Left lung (tissue), 10 donors: ENCODE measurements around the gene TMEM108. TPM values are rescaled to one million over a fixed set of nuclear protein-coding genes. Genes with fewer than 3 reads are reported as not detected.

Source experiments
- ATAC-seq: fragments of 200-7000 bp; cut with Tn5 transposase; one replicate; pipeline ENCODE4 v1.9.1; 2020; ENCODE audit warnings: moderate library complexity
- DNase-seq, 4 donors: peaks; one replicate each; pipeline ENCODE4 v3.0.0-alpha.2; 2013 to 2020
- H3K27ac ChIP-seq, 2 donors: fragments of 200-600 bp; sonication (generic) in 1 of 2; one replicate each; pipeline versions ENCODE4 v1.5.0 to v1.8.0; 2020 to 2021
- H3K27me3 ChIP-seq, 2 donors: fragments of 200-600 bp; sonication (generic) in 1 of 2; one replicate each; pipeline versions ENCODE4 v1.5.0 to v1.8.0; 2020 to 2021
- H3K36me3 ChIP-seq, 2 donors: fragments of 200-600 bp; sonication (generic) in 1 of 2; one replicate each; pipeline versions ENCODE4 v1.5.0 to v1.8.0; 2020 to 2021
- H3K4me1 ChIP-seq, 2 donors: fragments of 200-600 bp; one replicate each; pipeline ENCODE4 v1.8.0; 2021
- H3K4me3 ChIP-seq, 2 donors: fragments of 200-600 bp; sonication (generic) in 1 of 2; one replicate each; pipeline versions ENCODE4 v1.5.0 to v1.8.0; 2020 to 2021; ENCODE audit warnings: mild to moderate bottlenecking in 1 of 2
- H3K9me3 ChIP-seq, 2 donors: fragments of 200-600 bp; sonication (generic) in 1 of 2; one replicate each; pipeline versions ENCODE4 v1.5.0 to v1.8.0; 2020 to 2021
- intact Hi-C, 2 donors: fragments of 100-400 bp; cut with DNase I; formaldehyde crosslinking; loops; one replicate each; pipeline versions ENCODE4 v1.11.2 to v1.14.2; 2022
- polyA plus RNA-seq, 6 donors: library from polyadenylated mRNA; unstranded; fragments of 120-200 nt; gene quantifications; one replicate each; pipeline ENCODE4 v1.2.1, GENCODE V29; 2013; ENCODE audit not compliant: insufficient read length in 6 of 6
- total RNA-seq, 2 donors: library from RNA; stranded (reverse); fragmentation: NEBNext Ultra II Directional; extraction: Animal tissue kit (Norgen Biotek cat#: 25700); gene quantifications; one replicate each; pipeline ENCODE4 v1.2.1, GENCODE V29; 2021
- TF ChIP-seq, protein P1 (sequence below), 2 donors: fragments of 200-600 bp; sonication (generic) in 1 of 2; IDR thresholded peaks; one replicate each; pipeline versions ENCODE4 v1.5.0 to v1.8.0; 2021; ENCODE audit warnings: antibody characterized with exemption in 2 of 2
- donor health status: DM: no; HTN: yes; CAD: no.
- donor health status: DM: no; HTN: no; CAD: no.

Gene TMEM108
- total and polyA plus RNA-seq, 8 donors, result 18.5 to 58.8 (median 43.7) TPM

DNA sequence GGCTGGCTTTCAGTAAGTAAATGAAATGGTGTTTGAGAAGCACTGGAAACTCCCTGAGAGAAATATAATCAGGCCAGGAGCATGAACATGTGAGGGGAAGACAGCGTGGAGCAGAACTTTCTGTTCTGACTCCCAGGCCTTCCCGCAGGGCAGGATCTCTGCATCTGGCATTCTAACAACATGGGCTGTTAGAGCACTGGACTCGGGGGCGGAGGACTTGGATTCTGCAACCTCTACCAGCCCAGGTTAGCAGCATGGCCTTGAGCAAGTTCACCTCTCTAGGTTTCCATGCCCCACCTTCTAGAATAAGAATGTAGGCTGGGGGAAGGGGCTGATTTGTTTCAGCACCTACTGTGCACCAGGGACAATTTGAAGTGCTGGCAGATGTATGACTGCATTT is 349.1 kb downstream of the TMEM108 start:
- TF ChIP-seq, protein P1, sequence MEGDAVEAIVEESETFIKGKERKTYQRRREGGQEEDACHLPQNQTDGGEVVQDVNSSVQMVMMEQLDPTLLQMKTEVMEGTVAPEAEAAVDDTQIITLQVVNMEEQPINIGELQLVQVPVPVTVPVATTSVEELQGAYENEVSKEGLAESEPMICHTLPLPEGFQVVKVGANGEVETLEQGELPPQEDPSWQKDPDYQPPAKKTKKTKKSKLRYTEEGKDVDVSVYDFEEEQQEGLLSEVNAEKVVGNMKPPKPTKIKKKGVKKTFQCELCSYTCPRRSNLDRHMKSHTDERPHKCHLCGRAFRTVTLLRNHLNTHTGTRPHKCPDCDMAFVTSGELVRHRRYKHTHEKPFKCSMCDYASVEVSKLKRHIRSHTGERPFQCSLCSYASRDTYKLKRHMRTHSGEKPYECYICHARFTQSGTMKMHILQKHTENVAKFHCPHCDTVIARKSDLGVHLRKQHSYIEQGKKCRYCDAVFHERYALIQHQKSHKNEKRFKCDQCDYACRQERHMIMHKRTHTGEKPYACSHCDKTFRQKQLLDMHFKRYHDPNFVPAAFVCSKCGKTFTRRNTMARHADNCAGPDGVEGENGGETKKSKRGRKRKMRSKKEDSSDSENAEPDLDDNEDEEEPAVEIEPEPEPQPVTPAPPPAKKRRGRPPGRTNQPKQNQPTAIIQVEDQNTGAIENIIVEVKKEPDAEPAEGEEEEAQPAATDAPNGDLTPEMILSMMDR (IDR thresholded peaks at IDR 0.05), result no peak
- Histone ChIP-seq H3K36me3 (no peaks in the 10 kb centered on the region), H3K27ac (no peak overlapping the region), H3K4me3 (no peak overlapping the region), H3K27me3 (no peaks in the 10 kb centered on the region), H3K9me3 (no peaks in the 10 kb centered on the region), H3K4me1 (peaks cover 0 to 10% of the 10 kb centered on the region in 2 donors)
- no peak for ATAC-seq
- DNase-seq, result no peak
- intact Hi-C loops, result loop anchor here in 1 of 2 donors (10.0 kb wide), 1 partner anchor 653 kb away; no protein-coding TSS in a partner anchor

DNA sequence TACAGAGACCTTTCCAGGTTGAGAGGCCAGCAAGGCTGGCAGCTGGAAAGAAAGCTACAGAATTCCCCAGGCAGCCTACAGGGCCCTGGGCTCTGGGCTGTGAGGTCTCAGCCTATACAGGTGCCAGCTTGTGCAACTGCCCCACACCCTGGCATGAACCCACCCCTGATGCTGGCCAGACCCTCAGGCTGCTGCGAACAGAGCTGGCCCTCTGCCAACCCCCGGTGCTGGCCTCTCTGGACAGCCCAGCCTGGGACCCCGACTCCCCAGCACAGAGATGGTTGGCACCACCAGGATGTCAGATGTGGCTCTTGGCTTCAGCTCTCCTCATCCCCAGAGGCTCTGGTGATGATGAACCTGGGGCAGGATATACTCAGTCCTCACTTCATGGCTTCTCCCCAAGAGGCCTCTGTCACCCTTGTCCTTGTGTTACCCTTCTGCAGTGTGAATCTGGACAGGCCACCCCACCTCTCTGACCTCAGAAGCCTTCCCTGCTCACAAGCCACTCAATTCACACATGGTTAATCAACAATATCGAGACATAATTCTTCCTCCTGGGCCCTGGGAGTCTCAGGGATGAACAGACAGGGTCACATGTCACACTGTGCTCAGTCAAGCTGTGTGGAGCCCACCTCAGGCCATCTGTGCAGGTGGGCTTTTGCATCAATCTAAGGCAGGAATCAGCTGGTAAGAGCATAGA is 350.7 kb downstream of the TMEM108 start:
- DNase-seq, result no peak

DNA sequence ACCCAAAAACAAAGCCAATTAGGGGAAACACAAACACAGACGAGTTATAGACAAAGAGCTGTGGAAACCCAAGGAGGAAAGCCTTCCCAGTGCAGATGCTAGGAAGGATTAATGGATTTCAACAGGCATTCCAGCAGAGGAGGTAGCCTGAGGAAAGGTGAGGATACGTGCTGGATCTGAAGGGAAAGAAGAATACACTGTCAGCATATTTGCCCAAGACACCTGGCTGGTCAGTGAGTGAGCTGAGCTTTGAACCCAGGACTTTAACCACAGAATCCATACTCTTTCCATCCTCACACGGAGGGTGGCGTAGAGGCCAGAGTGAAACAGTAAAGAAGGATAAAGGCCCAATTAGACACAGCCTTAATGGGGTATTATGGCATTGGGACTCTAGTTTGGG is 352.5 kb downstream of the TMEM108 start:
- intact Hi-C loops, result no loop called here
- Histone ChIP-seq H3K4me1 (no peaks in the 10 kb centered on the region), H3K36me3 (no peaks in the 10 kb centered on the region), H3K4me3 (no peak overlapping the region), H3K9me3 (no peaks in the 10 kb centered on the region), H3K27ac (no peak overlapping the region), H3K27me3 (no peaks in the 10 kb centered on the region)
- ATAC-seq (no peak), DNase-seq (no peak)
- TF ChIP-seq, protein P1 (IDR thresholded peaks at IDR 0.05), result no peak

More for the DNA sequence above, 350.7 kb downstream of the TMEM108 start:
- H3K27ac ChIP-seq, result no peak overlapping the region
- ATAC-seq, result no peak
- peaks cover 0 to 7% of the 10 kb centered on the region in 2 donors for H3K4me1 ChIP-seq
- intact Hi-C loops, result loop anchor here in 1 of 2 donors (10.0 kb wide), 1 partner anchor 654 kb away; no protein-coding TSS in a partner anchor
- no peaks in the 10 kb centered on the region for H3K9me3 ChIP-seq
- H3K4me3 ChIP-seq, result no peak overlapping the region
- H3K27me3 ChIP-seq, result no peaks in the 10 kb centered on the region
- no peaks in the 10 kb centered on the region for H3K36me3 ChIP-seq
- TF ChIP-seq, protein P1 (IDR thresholded peaks at IDR 0.05), result no peak

DNA sequence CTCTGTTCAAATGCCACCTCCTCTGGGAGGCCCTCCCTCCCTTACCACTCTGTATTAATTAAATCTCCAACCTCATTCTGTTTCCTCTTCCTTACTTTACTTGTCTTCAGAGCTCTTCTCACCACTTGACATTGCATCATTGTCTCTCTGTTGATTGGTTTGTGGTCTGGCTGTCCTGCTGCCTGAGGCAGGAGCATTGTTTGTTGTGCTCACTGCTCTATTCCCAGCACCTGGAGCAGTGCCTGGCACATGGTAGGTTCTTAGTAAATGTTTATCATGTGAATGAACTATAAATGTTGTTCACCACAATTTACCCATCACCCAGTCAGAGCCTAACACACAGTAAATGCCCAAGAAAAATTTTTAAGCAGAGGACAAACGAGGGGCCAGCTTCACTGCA is 355.0 kb downstream of the TMEM108 start:
- ATAC-seq (no peak), DNase-seq (no peak)
- Histone ChIP-seq H3K4me3 (no peak overlapping the region), H3K9me3 (no peaks in the 10 kb centered on the region), H3K36me3 (no peaks in the 10 kb centered on the region), H3K27ac (no peak overlapping the region), H3K27me3 (no peaks in the 10 kb centered on the region), H3K4me1 (no peaks in the 10 kb centered on the region)
- TF ChIP-seq, protein P1 (IDR thresholded peaks at IDR 0.05), result no peak
- intact Hi-C loops, result no loop called here

DNA sequence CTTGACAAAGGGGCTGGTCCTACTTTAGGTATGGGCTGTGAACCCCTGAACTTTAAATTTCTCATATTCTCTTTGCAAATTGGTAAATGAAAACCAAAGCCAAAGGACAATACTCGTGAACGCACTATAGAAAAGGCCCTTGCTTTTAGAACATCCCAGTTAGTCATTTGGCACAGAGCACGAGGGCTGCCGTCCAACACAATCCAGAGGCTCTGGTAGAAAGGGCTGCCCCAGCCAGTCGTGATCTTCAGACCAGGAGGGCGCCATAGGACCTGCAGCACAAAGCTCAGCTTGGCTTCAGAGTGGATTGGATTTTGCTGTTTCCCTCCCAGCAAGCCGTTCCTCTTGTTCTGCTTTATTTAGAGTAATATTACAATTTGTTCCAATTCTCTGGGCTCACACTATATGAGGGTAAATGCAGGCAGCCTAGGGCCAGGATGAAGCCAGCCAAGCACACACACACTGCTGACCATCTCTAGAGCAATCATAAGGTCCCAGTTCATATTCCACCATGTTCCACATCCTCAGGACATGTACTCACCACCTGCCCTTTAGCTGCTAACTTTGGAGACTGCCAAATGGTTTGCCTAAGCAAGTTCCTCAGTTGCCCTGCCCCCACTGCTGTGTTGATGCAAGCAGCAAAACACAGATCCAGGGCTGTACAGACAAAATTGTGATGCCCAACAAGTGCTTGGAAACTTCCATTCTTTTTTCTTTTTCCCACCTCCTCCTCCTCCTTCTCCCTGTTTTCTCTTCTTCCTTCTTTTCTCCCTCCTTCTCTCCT is 355.7 kb downstream of the TMEM108 start:
- DNase-seq (no peak), ATAC-seq (peak; percentile 40)
- intact Hi-C loops, result no loop called here
- Histone ChIP-seq H3K27ac (no peak overlapping the region), H3K36me3 (no peaks in the 10 kb centered on the region), H3K9me3 (no peaks in the 10 kb centered on the region), H3K4me1 (no peaks in the 10 kb centered on the region), H3K4me3 (no peak overlapping the region), H3K27me3 (no peaks in the 10 kb centered on the region)
- TF ChIP-seq, protein P1 (IDR thresholded peaks at IDR 0.05), result no peak
